Measurements from ENCODE around the gene ENTPD1. TPM values are rescaled to one million over a fixed set of nuclear protein-coding genes. Genes with fewer than 3 reads are reported as not detected.

Gene ENTPD1
- total and polyA plus RNA-seq, 10 of the 15 experiments (the other 5 are each of a cell fraction or from before 2014, with no cell fraction given), result 110 to 413 (median 161) TPM

GRCh38 chr10:95792874-95793285 lies 36.9 kb downstream of the ENTPD1 start (continued):
- TF ChIP-seq E4F1 (IDR thresholded peaks at IDR 0.05; ENCODE audit: borderline replicate concordance, partially characterized antibody), result no peak
- no peak for TF ChIP-seq ZNF217 (IDR thresholded peaks at IDR 0.05)
- TF ChIP-seq REST (IDR thresholded peaks at IDR 0.05; ENCODE audit: low read depth, low read length), result no peak
- TF ChIP-seq SREBF1 (IDR thresholded peaks at IDR 0.05; ENCODE audit: low read length), result no peak
- TF ChIP-seq EZH2 (IDR thresholded peaks at IDR 0.05; ENCODE audit: borderline replicate concordance, control insufficient read depth, low read depth, low read length), result no peak
- TF ChIP-seq, protein P1, sequence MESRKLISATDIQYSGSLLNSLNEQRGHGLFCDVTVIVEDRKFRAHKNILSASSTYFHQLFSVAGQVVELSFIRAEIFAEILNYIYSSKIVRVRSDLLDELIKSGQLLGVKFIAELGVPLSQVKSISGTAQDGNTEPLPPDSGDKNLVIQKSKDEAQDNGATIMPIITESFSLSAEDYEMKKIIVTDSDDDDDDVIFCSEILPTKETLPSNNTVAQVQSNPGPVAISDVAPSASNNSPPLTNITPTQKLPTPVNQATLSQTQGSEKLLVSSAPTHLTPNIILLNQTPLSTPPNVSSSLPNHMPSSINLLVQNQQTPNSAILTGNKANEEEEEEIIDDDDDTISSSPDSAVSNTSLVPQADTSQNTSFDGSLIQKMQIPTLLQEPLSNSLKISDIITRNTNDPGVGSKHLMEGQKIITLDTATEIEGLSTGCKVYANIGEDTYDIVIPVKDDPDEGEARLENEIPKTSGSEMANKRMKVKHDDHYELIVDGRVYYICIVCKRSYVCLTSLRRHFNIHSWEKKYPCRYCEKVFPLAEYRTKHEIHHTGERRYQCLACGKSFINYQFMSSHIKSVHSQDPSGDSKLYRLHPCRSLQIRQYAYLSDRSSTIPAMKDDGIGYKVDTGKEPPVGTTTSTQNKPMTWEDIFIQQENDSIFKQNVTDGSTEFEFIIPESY (IDR thresholded peaks at IDR 0.05), result no peak
- TF ChIP-seq MEF2B (IDR thresholded peaks at IDR 0.05; ENCODE audit: partially characterized antibody, poor library complexity, severe bottlenecking), result peak; percentile 56
- TF ChIP-seq YY1 (IDR thresholded peaks at IDR 0.05; ENCODE audit: low read depth, low read length), result 0 out of 2 replicates have a peak, but pooled peaks have one; percentile 18
- peak; percentile 54; a peak in 1 of 4 replicates for TF ChIP-seq EP300 (IDR thresholded peaks at IDR 0.05; ENCODE audit: borderline replicate concordance in 1 of 2, control insufficient read depth in 1 of 2, low read depth in 2 of 2, low read length in 2 of 2)
- no peak for TF ChIP-seq JUND (IDR thresholded peaks at IDR 0.05; ENCODE audit: low read depth, low read length)
- 0 out of 2 replicates have a peak, but pooled peaks have one; percentile 35 for TF ChIP-seq CHD2 (IDR thresholded peaks at IDR 0.05; ENCODE audit: borderline replicate concordance, low read depth, low read length)
- TF ChIP-seq HDGF (IDR thresholded peaks at IDR 0.05), result peak; percentile 48; the same call in 1 of the 2 replicates
- TF ChIP-seq, protein P2, sequence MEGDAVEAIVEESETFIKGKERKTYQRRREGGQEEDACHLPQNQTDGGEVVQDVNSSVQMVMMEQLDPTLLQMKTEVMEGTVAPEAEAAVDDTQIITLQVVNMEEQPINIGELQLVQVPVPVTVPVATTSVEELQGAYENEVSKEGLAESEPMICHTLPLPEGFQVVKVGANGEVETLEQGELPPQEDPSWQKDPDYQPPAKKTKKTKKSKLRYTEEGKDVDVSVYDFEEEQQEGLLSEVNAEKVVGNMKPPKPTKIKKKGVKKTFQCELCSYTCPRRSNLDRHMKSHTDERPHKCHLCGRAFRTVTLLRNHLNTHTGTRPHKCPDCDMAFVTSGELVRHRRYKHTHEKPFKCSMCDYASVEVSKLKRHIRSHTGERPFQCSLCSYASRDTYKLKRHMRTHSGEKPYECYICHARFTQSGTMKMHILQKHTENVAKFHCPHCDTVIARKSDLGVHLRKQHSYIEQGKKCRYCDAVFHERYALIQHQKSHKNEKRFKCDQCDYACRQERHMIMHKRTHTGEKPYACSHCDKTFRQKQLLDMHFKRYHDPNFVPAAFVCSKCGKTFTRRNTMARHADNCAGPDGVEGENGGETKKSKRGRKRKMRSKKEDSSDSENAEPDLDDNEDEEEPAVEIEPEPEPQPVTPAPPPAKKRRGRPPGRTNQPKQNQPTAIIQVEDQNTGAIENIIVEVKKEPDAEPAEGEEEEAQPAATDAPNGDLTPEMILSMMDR (IDR thresholded peaks at IDR 0.05 in 2 of 3, conservative IDR thresholded peaks at IDR 0.05 in 1 of 3; ENCODE audit: control insufficient read depth in 2 of 3, extremely low read depth in 1 of 3, insufficient read depth in 1 of 3, low read depth in 3 of 3, low read length in 3 of 3), result no peak
- no peak for TF ChIP-seq NFXL1 (IDR thresholded peaks at IDR 0.05; ENCODE audit: borderline replicate concordance)
- peak; percentile 18; the same call in 1 of the 2 replicates for TF ChIP-seq TBL1XR1 (IDR thresholded peaks at IDR 0.05; ENCODE audit: low read depth, low read length)
- peak; percentile 81 for TF ChIP-seq EED (IDR thresholded peaks at IDR 0.05; ENCODE audit: low read depth)
- 0 out of 2 replicates have a peak, but pooled peaks have one; percentile 49 for TF ChIP-seq DPF2 (IDR thresholded peaks at IDR 0.05)
- no peak for TF ChIP-seq NR2F1 (conservative IDR thresholded peaks at IDR 0.05)
- TF ChIP-seq POU2F2 (IDR thresholded peaks at IDR 0.05; ENCODE audit: borderline replicate concordance, low read depth, low read length), result no peak
